ENCODE results near the gene CLSTN1. TPM values are rescaled to one million over a fixed set of nuclear protein-coding genes. Genes with fewer than 3 reads are reported as not detected.

Gene CLSTN1
- total and polyA plus RNA-seq, 2 donors (not counting 1 experiment from before 2014, with no cell fraction given): 34.9 to 81.4 TPM

DNA sequence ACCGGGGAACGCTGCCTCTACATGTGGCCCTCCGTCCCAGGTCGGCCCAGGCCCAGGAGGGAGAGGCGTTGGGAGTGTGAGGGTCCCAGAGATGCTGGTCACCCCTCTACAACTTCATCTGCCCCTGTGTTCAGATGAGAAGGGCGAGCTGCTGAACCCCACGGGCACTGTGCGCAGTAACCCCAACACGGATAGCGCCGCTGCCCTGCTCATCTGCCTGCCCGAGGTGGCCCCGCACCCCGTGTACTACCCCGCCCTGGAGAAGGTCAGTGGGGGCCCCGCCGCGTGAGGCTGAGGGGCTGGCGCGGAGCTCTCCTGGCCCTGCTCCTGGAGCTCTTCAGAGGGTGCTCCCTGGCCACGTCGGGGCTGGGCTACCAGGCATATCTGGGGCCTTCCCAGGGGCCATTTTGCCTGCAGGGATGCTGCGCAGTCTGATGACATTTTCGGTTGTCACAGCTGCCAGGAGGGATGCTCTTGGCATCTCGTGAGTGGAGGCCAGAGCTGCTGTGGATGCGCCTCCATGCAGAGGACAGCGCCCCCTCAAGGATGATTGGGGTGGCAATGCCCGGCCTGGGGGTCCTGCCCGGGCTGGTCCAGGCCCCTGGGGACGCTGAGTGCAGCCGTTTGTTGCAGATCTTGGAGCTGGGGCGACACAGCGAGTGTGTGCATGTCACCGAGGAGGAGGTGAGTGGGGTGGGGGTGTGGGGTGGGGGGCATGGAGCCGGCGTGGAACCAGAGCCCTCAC lies 103.6 kb downstream of the CLSTN1 start:
- H3K9me3 ChIP-seq (ENCODE audit: control extremely low read depth in 1 of 3, control insufficient read depth in 2 of 3, insufficient read depth in 1 of 3, low read length in 2 of 3): peaks cover 0 to 15% (median 0%) of the 10 kb centered on the region in 3 donors

More for the DNA sequence above, 103.6 kb downstream of the CLSTN1 start:
- peaks cover 58% of the 10 kb centered on the region for H4K20me1 ChIP-seq (ENCODE audit: control insufficient read depth, insufficient read depth, low read length, poor library complexity, severe bottlenecking)
- TF ChIP-seq, protein P1, sequence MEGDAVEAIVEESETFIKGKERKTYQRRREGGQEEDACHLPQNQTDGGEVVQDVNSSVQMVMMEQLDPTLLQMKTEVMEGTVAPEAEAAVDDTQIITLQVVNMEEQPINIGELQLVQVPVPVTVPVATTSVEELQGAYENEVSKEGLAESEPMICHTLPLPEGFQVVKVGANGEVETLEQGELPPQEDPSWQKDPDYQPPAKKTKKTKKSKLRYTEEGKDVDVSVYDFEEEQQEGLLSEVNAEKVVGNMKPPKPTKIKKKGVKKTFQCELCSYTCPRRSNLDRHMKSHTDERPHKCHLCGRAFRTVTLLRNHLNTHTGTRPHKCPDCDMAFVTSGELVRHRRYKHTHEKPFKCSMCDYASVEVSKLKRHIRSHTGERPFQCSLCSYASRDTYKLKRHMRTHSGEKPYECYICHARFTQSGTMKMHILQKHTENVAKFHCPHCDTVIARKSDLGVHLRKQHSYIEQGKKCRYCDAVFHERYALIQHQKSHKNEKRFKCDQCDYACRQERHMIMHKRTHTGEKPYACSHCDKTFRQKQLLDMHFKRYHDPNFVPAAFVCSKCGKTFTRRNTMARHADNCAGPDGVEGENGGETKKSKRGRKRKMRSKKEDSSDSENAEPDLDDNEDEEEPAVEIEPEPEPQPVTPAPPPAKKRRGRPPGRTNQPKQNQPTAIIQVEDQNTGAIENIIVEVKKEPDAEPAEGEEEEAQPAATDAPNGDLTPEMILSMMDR (IDR thresholded peaks at IDR 0.05): no peak
- no peak for TF ChIP-seq EZH2 (IDR thresholded peaks at IDR 0.05; ENCODE audit: borderline replicate concordance, insufficient read depth, low read depth, low read length, poor library complexity, severe bottlenecking)
- H3K4me2 ChIP-seq (replicated peaks; ENCODE audit: low read depth, low read length, poor library complexity, severe bottlenecking): no peak overlapping the region
- peaks cover 44 to 65% of the 10 kb centered on the region in 2 donors for H3K4me1 ChIP-seq (ENCODE audit: control insufficient read depth in 2 of 2, insufficient read depth in 2 of 2, low read length in 2 of 2)
- Mint-ChIP-seq H3K4me3 (no peak overlapping the region), H3K27me3 (no peaks in the 10 kb centered on the region), H3K4me1 (peaks cover 39% of the 10 kb centered on the region), H3K27ac (peak overlapping the region; percentile 63), H3K9me3 (ENCODE audit: insufficient read depth) (no peaks in the 10 kb centered on the region)
- ATAC-seq (ENCODE audit: low read depth) (no peak), DNase-seq (no peak)
- CTCF ChIA-PET: interaction anchor here (0.5 to 9.8 kb wide), 10 partner anchors 9 to 105 kb away, joined by 3 to 147 read pairs (median 4); no protein-coding TSS in a partner anchor
- peak overlapping the region in 1 of 2 donors; percentile 57 for H3K27ac ChIP-seq (ENCODE audit: low read length in 2 of 2)
- POLR2A ChIA-PET: interaction anchor here (0.6 to 2.2 kb wide), 7 partner anchors 39 to 103 kb away, joined by 3 to 10 read pairs (median 5); no protein-coding TSS in a partner anchor
- peaks cover 71% of the 10 kb centered on the region for H3K79me2 ChIP-seq (ENCODE audit: control insufficient read depth, insufficient read depth, low read length)
- 98% methylated on average over 25 of the region's 36 CpGs for WGBS (ENCODE audit: insufficient coverage)
- no peak overlapping the region for H3K9ac ChIP-seq (ENCODE audit: low read length)
- H3K27me3 ChIP-seq (replicated peaks in 1 of 4; ENCODE audit: control extremely low read depth in 1 of 4, control insufficient read depth in 3 of 4, insufficient read depth in 4 of 4, low read length in 3 of 4): no peaks in the 10 kb centered on the region
- H3K4me3 ChIP-seq (ENCODE audit: control extremely low read depth in 1 of 5, extremely low read depth in 1 of 5, insufficient read depth in 1 of 5, low read depth in 2 of 5, low read length in 4 of 5): no peak overlapping the region
- H3K36me3 ChIP-seq (replicated peaks in 1 of 2; ENCODE audit: control extremely low read depth in 1 of 2, control insufficient read depth in 1 of 2, extremely low read depth in 1 of 2, insufficient read depth in 2 of 2, low read length in 1 of 2): peaks cover 3 to 96% of the 10 kb centered on the region in 2 experiments
- H2AFZ ChIP-seq (ENCODE audit: insufficient read depth, low read depth, low read length, poor library complexity, severe bottlenecking): no peak overlapping the region
- intact Hi-C loops (cut with micrococcal nuclease): loop anchor here (10.0 kb wide), 1 partner anchor 145 kb away; no protein-coding TSS in a partner anchor

Measured in B cell (primary cell).